OCI-LY7 (cell line): ENCODE data around the gene DST.

Source experiments
- CTCF ChIP-seq: fragments of 200-600 bp; sonication (generic); conservative IDR thresholded peaks from 2 replicates; pipeline ENCODE4 v1.5.1; 2014; ENCODE audit warnings: mild to moderate bottlenecking, antibody characterized with exemption, low read length, moderate library complexity, mixed read lengths
- EZH2phosphoT487 ChIP-seq: fragments of 200-600 bp; sonication (generic); IDR thresholded peaks from 2 replicates; pipeline ENCODE4 v1.6.1; 2018; ENCODE audit warnings: low read depth, borderline replicate concordance, mild to moderate bottlenecking, mixed run types, antibody characterized with exemption, low read length, moderate library complexity, mixed read lengths

- TF ChIP-seq CTCF = no peak
- no peak for TF ChIP-seq EZH2phosphoT487
These were observed 87.2 kb downstream of the DST start for GRCh38 chr6:56555438-56555872.
